BE2C (cell line): ENCODE measurements around the gene HMG20A.
A peak's percentile ranks its signal among the peaks of the same experiment; 100 is the strongest.

Experiments
- DNase-seq: peaks from one replicate; pipeline ENCODE4 v3.0.0-alpha.2; 2020
- H3K27me3 ChIP-seq: fragments of 250-450 bp; sonication (Bioruptor Pico); 2 replicates; pipeline ENCODE4 v1.5.1; 2020; ENCODE audit warnings: mild to moderate bottlenecking
- H3K36me3 ChIP-seq: fragments of 250-450 bp; sonication (Bioruptor Pico); 2 replicates; pipeline ENCODE4 v1.5.1; 2020; ENCODE audit warnings: mild to moderate bottlenecking
- H3K4me1 ChIP-seq: fragments of 250-450 bp; sonication (Bioruptor Pico); 2 replicates; pipeline ENCODE4 v1.5.1; 2020
- H3K4me3 ChIP-seq: 2 replicates; pipeline ENCODE4 v1.5.1; 2011; ENCODE audit warnings: low read depth, low read length
- H3K9me3 ChIP-seq: fragments of 250-450 bp; sonication (Bioruptor Pico); 2 replicates; pipeline ENCODE4 v1.5.1; 2020
- TF ChIP-seq, protein P1 (sequence below): IDR thresholded peaks from 2 replicates; pipeline ENCODE4 v1.5.1; 2012; ENCODE audit warnings: mild to moderate bottlenecking, low read depth, low read length

The HMG20A gene

DNA sequence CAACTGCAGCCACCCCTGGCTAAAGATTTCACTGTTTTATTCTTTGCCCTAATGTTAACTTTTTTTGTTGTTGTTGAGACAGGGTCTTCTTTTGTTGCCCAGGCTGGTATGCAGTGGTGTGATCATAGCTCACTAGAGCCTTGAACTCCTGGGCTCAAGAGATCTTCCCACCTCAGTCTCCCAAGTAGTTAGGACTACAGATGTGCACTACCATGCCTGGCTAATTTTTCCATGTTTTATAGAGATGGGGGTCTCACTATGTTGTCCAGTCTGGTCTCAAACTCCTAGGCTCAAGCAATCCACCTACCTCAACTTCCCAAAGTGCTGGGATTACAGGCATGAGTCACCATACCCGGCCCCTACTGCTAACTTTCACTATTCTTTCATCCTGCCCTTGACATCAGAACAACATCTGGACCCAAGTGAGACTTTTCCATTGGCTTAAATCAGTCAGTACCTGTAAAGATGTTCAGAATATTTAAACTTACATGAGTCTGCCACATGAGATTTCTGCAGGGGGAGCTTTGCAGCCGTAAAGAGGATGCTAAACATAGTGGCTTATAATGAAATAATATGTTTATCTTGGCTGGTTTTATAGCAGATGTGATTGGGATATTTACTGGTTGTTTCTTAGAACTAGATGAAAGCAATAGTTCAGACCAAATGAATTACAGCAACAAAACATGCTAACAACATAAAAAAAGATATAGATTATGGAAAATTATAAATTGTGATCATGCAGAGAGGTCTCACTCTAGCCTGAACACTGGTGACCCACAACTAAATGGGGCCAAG lies 73.6 kb downstream of the HMG20A start:
- Histone ChIP-seq H3K4me3 (no peak overlapping the region), H3K27me3 (no peaks in the 10 kb centered on the region), H3K36me3 (no peaks in the 10 kb centered on the region), H3K9me3 (no peaks in the 10 kb centered on the region), H3K4me1 (peaks cover 14% of the 10 kb centered on the region)
- TF ChIP-seq, protein P1, sequence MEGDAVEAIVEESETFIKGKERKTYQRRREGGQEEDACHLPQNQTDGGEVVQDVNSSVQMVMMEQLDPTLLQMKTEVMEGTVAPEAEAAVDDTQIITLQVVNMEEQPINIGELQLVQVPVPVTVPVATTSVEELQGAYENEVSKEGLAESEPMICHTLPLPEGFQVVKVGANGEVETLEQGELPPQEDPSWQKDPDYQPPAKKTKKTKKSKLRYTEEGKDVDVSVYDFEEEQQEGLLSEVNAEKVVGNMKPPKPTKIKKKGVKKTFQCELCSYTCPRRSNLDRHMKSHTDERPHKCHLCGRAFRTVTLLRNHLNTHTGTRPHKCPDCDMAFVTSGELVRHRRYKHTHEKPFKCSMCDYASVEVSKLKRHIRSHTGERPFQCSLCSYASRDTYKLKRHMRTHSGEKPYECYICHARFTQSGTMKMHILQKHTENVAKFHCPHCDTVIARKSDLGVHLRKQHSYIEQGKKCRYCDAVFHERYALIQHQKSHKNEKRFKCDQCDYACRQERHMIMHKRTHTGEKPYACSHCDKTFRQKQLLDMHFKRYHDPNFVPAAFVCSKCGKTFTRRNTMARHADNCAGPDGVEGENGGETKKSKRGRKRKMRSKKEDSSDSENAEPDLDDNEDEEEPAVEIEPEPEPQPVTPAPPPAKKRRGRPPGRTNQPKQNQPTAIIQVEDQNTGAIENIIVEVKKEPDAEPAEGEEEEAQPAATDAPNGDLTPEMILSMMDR = no peak
- no peak for DNase-seq

DNA sequence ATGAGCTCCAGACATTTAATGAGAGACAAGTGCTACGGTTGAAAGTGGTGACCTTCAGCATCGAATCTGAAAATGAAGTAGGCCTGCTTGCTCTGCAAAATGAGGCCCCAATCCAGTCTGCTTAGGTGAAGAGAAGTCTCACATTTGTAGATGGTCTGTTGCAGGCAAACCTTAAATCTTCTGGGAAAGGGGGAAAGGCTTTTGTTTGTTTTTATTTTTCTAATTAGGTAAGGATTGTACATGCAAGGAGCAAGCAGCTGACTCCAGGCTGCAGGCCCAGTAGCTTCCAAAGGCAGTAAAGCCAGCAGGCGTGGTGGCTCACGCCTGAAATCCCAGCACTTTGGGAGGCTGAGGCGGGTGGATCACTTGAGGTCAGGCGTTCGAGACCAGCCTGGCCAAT lies 74.3 kb downstream of the HMG20A start:
- Histone ChIP-seq H3K9me3 (no peaks in the 10 kb centered on the region), H3K4me1 (peaks cover 14% of the 10 kb centered on the region), H3K36me3 (no peaks in the 10 kb centered on the region), H3K27me3 (no peaks in the 10 kb centered on the region), H3K4me3 (no peak overlapping the region)
- DNase-seq = no peak
- TF ChIP-seq, protein P1 = no peak

DNA sequence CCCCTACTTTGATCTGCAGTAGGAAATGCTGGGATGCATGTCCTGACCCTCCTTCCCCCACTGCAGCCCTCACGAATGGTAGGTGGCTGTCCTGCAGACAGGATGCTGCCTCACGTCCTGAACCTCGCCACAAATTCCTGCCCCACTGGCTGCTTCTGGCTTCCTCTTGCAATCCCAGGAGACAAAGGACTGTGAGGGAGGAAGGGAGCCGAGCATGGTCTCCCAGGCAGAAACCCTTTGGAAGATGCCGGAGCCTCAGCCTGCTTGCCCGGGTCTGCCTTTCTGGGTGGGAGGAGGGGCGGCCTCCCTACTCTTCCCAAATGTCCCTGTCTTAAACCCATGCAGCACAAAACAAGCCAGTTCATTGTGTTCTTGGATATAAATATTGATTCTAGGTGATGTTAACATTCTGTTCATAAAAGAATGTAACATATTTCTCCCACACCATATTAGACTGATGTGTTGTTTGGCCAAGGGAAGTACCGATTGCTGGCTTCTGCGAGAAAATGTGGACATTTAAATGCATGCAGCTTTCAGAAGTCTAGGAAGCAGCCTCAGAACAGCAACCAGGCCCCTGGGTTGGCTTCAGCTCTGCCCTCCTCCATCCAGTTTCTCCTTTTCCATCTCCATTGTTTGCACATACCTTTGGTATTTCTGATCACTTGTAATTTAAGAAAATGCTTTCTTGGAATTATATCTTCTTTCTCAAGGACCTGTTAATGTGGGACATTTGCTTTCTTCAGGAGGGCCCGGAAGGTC lies 75.3 kb downstream of the HMG20A start:
- Histone ChIP-seq H3K36me3 (no peaks in the 10 kb centered on the region), H3K4me1 (peaks cover 16% of the 10 kb centered on the region), H3K27me3 (no peaks in the 10 kb centered on the region), H3K4me3 (no peak overlapping the region), H3K9me3 (no peaks in the 10 kb centered on the region)
- TF ChIP-seq, protein P1 = no peak
- no peak for DNase-seq

DNA sequence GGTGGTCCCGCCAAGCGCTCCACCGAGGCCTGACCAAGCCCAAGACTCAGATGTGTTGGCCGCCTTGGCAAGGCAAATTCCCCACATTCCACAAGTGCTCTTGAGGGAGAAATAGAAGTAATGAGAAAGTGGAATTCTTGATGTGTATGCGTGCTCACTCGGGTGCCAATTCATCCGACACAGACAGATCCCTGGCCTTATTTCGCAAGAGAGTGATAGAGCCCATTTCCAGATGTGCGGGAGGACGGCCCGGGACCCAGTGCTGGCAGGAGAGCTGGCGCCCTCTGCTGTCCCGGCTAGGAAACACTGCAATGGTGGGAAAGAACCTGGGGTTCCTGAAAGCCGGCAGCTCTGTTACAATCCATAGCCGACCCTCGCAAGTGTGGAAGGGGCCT lies 76.0 kb downstream of the HMG20A start:
- Histone ChIP-seq H3K4me1 (peaks cover 20% of the 10 kb centered on the region), H3K27me3 (no peaks in the 10 kb centered on the region), H3K9me3 (no peaks in the 10 kb centered on the region), H3K4me3 (peak overlapping the region; percentile 39), H3K36me3 (no peaks in the 10 kb centered on the region)
- peak; percentile 87 for DNase-seq
- TF ChIP-seq, protein P1 = peak; percentile 98

DNA sequence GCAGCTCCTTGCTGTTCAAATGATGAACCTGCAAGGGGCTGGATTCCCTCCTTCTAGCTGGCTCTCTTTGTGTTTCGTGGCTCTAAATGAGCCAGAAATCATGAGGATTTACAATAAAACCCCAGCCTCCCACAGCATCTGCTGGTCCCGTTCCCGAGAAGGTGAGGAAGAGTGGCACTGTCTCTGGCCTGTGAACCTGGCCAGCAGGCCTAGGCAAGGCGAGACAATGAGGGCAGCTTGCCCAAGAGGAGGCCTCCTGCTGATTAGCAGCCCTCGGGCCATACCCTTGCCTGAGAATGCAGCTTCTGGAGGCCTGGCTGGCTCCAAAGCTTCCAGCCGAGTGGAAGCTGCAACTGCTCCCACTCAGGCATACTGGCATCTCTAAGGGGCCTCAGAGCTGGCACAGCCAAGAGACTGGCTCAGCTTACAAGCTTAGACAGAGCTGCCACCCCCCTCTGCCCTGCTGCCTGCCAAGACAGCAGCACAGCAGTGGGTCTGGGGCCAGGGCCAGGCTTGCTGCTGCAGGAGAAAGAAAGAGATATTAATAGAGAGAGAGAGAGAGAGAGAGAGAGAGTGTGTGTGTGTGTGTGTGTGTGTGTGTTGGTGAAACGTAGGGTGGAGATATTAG lies 76.5 kb downstream of the HMG20A start:
- Histone ChIP-seq H3K27me3 (no peaks in the 10 kb centered on the region), H3K36me3 (no peaks in the 10 kb centered on the region), H3K4me3 (peak overlapping the region; percentile 39), H3K4me1 (peaks cover 22% of the 10 kb centered on the region), H3K9me3 (no peaks in the 10 kb centered on the region)
- TF ChIP-seq, protein P1 = no peak
- DNase-seq = peak; percentile 79
